ENCODE data around the gene ANGPTL4.

DNA sequence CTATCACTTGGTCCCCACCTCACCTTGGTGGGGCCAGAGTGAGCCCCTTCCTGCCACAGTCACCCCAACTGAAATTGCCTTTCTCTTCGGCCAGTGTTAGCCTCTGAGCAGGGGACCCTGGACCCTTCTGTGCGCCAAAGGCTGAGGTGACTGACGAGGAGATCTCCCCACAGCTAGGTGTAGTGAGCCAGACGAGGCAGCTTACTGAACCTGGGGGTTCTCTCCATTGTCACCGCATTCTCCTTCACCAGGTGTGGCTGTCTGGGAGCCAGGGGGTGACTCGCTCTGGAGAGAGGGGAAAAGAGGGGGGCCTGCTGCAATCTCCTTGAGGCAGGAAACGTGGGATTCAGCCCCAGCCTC lies 41.3 kb upstream of the ANGPTL4 start:
- no peak for TF ChIP-seq EZH2 (IDR thresholded peaks at IDR 0.05; ENCODE audit: borderline replicate concordance, insufficient read depth, low read length, poor library complexity, severe bottlenecking)
- TF ChIP-seq, protein P1, sequence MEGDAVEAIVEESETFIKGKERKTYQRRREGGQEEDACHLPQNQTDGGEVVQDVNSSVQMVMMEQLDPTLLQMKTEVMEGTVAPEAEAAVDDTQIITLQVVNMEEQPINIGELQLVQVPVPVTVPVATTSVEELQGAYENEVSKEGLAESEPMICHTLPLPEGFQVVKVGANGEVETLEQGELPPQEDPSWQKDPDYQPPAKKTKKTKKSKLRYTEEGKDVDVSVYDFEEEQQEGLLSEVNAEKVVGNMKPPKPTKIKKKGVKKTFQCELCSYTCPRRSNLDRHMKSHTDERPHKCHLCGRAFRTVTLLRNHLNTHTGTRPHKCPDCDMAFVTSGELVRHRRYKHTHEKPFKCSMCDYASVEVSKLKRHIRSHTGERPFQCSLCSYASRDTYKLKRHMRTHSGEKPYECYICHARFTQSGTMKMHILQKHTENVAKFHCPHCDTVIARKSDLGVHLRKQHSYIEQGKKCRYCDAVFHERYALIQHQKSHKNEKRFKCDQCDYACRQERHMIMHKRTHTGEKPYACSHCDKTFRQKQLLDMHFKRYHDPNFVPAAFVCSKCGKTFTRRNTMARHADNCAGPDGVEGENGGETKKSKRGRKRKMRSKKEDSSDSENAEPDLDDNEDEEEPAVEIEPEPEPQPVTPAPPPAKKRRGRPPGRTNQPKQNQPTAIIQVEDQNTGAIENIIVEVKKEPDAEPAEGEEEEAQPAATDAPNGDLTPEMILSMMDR (IDR thresholded peaks at IDR 0.05; ENCODE audit: poor library complexity, severe bottlenecking): no peak
- TF ChIP-seq, protein P2, sequence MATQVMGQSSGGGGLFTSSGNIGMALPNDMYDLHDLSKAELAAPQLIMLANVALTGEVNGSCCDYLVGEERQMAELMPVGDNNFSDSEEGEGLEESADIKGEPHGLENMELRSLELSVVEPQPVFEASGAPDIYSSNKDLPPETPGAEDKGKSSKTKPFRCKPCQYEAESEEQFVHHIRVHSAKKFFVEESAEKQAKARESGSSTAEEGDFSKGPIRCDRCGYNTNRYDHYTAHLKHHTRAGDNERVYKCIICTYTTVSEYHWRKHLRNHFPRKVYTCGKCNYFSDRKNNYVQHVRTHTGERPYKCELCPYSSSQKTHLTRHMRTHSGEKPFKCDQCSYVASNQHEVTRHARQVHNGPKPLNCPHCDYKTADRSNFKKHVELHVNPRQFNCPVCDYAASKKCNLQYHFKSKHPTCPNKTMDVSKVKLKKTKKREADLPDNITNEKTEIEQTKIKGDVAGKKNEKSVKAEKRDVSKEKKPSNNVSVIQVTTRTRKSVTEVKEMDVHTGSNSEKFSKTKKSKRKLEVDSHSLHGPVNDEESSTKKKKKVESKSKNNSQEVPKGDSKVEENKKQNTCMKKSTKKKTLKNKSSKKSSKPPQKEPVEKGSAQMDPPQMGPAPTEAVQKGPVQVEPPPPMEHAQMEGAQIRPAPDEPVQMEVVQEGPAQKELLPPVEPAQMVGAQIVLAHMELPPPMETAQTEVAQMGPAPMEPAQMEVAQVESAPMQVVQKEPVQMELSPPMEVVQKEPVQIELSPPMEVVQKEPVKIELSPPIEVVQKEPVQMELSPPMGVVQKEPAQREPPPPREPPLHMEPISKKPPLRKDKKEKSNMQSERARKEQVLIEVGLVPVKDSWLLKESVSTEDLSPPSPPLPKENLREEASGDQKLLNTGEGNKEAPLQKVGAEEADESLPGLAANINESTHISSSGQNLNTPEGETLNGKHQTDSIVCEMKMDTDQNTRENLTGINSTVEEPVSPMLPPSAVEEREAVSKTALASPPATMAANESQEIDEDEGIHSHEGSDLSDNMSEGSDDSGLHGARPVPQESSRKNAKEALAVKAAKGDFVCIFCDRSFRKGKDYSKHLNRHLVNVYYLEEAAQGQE (IDR thresholded peaks at IDR 0.05; ENCODE audit: borderline replicate concordance): no peak
- TF ChIP-seq POLR2AphosphoS5 (IDR thresholded peaks at IDR 0.05): no peak
- no peak for TF ChIP-seq TAF1 (IDR thresholded peaks at IDR 0.05; ENCODE audit: low read depth)
